Suprapubic skin (tissue), 4 donors: ENCODE results near the gene C10orf67.

Source experiments
- CTCF ChIP-seq, 2 donors: fragments of 200-600 bp in 1 of 2; fragments of 450-650 bp in 1 of 2; sonication (generic) in 1 of 2; IDR thresholded peaks; one replicate each; pipeline ENCODE4 v1.5.1; 2016 to 2019; ENCODE audit warnings: antibody characterized with exemption in 2 of 2, mild to moderate bottlenecking in 1 of 2, moderate library complexity in 1 of 2
- EP300 ChIP-seq: sonication (generic); formaldehyde crosslinking; IDR thresholded peaks from one replicate; pipeline ENCODE4 v1.6.1; 2017; ENCODE audit warnings: antibody characterized with exemption
- POLR2A ChIP-seq, 2 donors: fragments of 450-650 bp; IDR thresholded peaks; one replicate each; pipeline ENCODE4 v1.6.1; 2017; ENCODE audit warnings: antibody characterized with exemption in 2 of 2, mild to moderate bottlenecking in 2 of 2, moderate library complexity in 2 of 2
- POLR2AphosphoS5 ChIP-seq, 3 donors: sonication (generic); formaldehyde crosslinking; IDR thresholded peaks; one replicate each; pipeline ENCODE4 v1.6.1; 2017; ENCODE audit warnings: antibody characterized with exemption in 3 of 3

- no peak for TF ChIP-seq POLR2A (IDR thresholded peaks at IDR 0.05)
- no peak for TF ChIP-seq POLR2AphosphoS5 (IDR thresholded peaks at IDR 0.05)
- TF ChIP-seq CTCF (IDR thresholded peaks at IDR 0.05), result no peak
- TF ChIP-seq EP300, result no peak
These were observed 141.8 kb downstream of the C10orf67 start for GRCh38 chr10:23202779-23203178.
